ENCODE data around the gene FBXO34. TPM values are rescaled to one million over a fixed set of nuclear protein-coding genes. Genes with fewer than 3 reads are reported as not detected.

FBXO34 gene
- total and polyA plus RNA-seq, 10 of the 15 experiments (the other 5 are each of a cell fraction or from before 2014, with no cell fraction given): 5.6 to 22.8 (median 17.6) TPM

DNA sequence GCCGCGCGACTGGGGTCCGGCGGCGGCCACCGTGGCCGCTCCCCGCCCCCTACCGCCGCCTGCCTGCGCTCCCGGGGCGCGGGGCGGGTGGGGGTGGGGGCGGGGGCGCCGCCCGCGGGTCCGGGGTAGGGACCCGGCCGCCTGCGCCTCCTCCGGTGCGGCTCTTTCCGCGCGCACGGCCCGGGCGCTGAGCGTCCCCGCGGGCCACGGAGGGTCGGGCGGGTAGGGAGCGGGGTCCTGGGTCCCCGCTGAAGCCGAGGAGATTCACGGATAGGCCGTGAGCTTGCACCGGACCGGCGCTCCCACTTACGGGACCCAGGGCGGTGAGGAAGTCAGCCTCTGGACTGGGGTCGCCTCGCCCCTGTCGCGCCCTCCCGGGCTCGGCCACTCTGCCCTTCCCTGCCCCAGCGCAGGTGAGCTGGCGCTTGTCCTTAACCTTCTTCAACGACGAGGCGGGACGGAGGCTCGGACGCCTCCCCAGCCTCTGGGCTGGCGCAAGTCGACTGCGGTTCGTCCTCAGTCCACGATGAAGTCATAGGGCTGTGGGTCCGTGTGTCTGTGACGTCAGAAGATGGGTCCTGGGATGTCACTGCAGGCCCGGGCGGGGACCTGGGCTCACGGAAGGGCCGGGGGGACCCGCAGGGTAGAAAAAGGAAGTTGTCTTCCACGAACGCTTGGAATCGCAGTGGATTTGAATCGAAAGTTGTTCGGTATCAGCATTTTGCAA, 514 bp downstream of the FBXO34 start (continued):
- TF ChIP-seq, protein P1, sequence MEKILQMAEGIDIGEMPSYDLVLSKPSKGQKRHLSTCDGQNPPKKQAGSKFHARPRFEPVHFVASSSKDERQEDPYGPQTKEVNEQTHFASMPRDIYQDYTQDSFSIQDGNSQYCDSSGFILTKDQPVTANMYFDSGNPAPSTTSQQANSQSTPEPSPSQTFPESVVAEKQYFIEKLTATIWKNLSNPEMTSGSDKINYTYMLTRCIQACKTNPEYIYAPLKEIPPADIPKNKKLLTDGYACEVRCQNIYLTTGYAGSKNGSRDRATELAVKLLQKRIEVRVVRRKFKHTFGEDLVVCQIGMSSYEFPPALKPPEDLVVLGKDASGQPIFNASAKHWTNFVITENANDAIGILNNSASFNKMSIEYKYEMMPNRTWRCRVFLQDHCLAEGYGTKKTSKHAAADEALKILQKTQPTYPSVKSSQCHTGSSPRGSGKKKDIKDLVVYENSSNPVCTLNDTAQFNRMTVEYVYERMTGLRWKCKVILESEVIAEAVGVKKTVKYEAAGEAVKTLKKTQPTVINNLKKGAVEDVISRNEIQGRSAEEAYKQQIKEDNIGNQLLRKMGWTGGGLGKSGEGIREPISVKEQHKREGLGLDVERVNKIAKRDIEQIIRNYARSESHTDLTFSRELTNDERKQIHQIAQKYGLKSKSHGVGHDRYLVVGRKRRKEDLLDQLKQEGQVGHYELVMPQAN (conservative IDR thresholded peaks at IDR 0.05): peak; percentile 50; the same call in 1 of the 2 replicates
- TF ChIP-seq RUNX3 (IDR thresholded peaks at IDR 0.05; ENCODE audit: low read length) (peak; percentile 67), DPF2 (IDR thresholded peaks at IDR 0.05) (0 out of 2 replicates have a peak, but pooled peaks have one; percentile 16), POLR2AphosphoS5 (IDR thresholded peaks at IDR 0.05; ENCODE audit: low read length) (peak; percentile 62), LARP7 (IDR thresholded peaks at IDR 0.05) (0 out of 2 replicates have a peak, but pooled peaks have one; percentile 9), RB1 (IDR thresholded peaks at IDR 0.05; ENCODE audit: borderline replicate concordance) (peak; percentile 21; the same call in 1 of the 2 replicates), CHD4 (IDR thresholded peaks at IDR 0.05) (no peak), SIX5 (IDR thresholded peaks at IDR 0.05; ENCODE audit: low read depth, low read length, severe bottlenecking) (no peak), SREBF2 (IDR thresholded peaks at IDR 0.05; ENCODE audit: low read length) (no peak)
- TF ChIP-seq, protein P2, sequence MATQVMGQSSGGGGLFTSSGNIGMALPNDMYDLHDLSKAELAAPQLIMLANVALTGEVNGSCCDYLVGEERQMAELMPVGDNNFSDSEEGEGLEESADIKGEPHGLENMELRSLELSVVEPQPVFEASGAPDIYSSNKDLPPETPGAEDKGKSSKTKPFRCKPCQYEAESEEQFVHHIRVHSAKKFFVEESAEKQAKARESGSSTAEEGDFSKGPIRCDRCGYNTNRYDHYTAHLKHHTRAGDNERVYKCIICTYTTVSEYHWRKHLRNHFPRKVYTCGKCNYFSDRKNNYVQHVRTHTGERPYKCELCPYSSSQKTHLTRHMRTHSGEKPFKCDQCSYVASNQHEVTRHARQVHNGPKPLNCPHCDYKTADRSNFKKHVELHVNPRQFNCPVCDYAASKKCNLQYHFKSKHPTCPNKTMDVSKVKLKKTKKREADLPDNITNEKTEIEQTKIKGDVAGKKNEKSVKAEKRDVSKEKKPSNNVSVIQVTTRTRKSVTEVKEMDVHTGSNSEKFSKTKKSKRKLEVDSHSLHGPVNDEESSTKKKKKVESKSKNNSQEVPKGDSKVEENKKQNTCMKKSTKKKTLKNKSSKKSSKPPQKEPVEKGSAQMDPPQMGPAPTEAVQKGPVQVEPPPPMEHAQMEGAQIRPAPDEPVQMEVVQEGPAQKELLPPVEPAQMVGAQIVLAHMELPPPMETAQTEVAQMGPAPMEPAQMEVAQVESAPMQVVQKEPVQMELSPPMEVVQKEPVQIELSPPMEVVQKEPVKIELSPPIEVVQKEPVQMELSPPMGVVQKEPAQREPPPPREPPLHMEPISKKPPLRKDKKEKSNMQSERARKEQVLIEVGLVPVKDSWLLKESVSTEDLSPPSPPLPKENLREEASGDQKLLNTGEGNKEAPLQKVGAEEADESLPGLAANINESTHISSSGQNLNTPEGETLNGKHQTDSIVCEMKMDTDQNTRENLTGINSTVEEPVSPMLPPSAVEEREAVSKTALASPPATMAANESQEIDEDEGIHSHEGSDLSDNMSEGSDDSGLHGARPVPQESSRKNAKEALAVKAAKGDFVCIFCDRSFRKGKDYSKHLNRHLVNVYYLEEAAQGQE (IDR thresholded peaks at IDR 0.05; ENCODE audit: low read depth, low read length): no peak

All from GM12878 (cell line).